MM.1S (cell line): ENCODE data around the gene SEMA4F.

Experiments
- CTCF ChIP-seq: fragments of 300-600 bp; sonication (generic); IDR thresholded peaks from 2 replicates; pipeline ENCODE4 v1.5.1; 2016; ENCODE audit warnings: antibody characterized with exemption, low read length, mixed read lengths
- EZH2 ChIP-seq: fragments of 300-600 bp; sonication (generic); optimal IDR thresholded peaks from 2 replicates; pipeline ENCODE3; 2017; ENCODE audit warnings: low read depth, mild to moderate bottlenecking, antibody characterized with exemption, low read length, mixed read lengths

GRCh38 chr2:74645344-74645743 is 8.7 kb upstream of the SEMA4F start:
- TF ChIP-seq CTCF: no peak
- TF ChIP-seq EZH2: no peak
